ENCODE data around the gene NVL. TPM values are rescaled to one million over a fixed set of nuclear protein-coding genes. Genes with fewer than 3 reads are reported as not detected.
"Not testable (repeated sequence)": the region's sequence is repeated elsewhere in the genome, so short reads cannot be mapped to it uniquely, and the experiment has no call there.

Gene NVL
- total RNA-seq, 1 experiment from 2014 or later, result 49.3 TPM

- Histone ChIP-seq H3K27me3 (no peaks in the 10 kb centered on the region), H3K36me3 (peaks cover 27% of the 10 kb centered on the region), H3K27ac (no peak overlapping the region), H3K9me3 (replicated peaks) (no peaks in the 10 kb centered on the region), H3K4me1 (no peaks in the 10 kb centered on the region), H3K4me3 (no peak overlapping the region)
- DNase-seq, result no peak
Observed at GRCh38 chr1:224317383-224318045, 12.5 kb downstream of the NVL start.

GRCh38 chr1:224312025-224312424 is 17.9 kb downstream of the NVL start:
- DNase-seq, result no peak
- Histone ChIP-seq H3K36me3 (peaks cover 49% of the 10 kb centered on the region), H3K27ac (no peak overlapping the region), H3K9me3 (replicated peaks) (no peaks in the 10 kb centered on the region), H3K4me1 (no peaks in the 10 kb centered on the region), H3K27me3 (no peaks in the 10 kb centered on the region), H3K4me3 (no peak overlapping the region)

DNA sequence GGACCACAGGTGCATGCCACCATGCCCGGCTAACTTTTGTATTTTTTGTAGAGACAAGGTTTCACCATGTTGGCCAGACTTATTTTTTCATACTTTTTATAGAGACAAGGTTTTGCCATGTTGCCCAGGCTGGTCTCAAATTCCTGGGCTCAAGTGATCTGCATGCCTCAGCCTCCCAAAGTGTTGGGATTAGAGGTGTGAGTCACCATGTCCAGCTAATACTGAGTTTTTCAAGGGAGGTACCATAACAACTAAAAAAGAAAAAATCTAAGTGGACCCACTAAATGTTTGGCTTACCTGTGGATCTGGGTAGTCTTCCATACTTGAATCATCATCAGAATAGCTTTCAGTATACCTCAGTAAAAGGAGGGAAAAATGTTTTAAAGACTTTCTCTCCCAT is 18.5 kb downstream of the NVL start:
- DNase-seq; H3K27ac ChIP-seq; H3K9me3 ChIP-seq (replicated peaks); H3K27me3 ChIP-seq; H3K4me3 ChIP-seq; H3K4me1 ChIP-seq: not testable (repeated sequence)
- peaks cover 54% of the 10 kb centered on the region for H3K36me3 ChIP-seq

- Histone ChIP-seq H3K27me3 (no peaks in the 10 kb centered on the region), H3K9me3 (replicated peaks) (no peaks in the 10 kb centered on the region), H3K4me3 (no peak overlapping the region), H3K4me1 (no peaks in the 10 kb centered on the region), H3K36me3 (peaks cover 59% of the 10 kb centered on the region), H3K27ac (no peak overlapping the region)
- no peak for DNase-seq
Observed at GRCh38 chr1:224308064-224308463, 21.9 kb downstream of the NVL start.

DNA sequence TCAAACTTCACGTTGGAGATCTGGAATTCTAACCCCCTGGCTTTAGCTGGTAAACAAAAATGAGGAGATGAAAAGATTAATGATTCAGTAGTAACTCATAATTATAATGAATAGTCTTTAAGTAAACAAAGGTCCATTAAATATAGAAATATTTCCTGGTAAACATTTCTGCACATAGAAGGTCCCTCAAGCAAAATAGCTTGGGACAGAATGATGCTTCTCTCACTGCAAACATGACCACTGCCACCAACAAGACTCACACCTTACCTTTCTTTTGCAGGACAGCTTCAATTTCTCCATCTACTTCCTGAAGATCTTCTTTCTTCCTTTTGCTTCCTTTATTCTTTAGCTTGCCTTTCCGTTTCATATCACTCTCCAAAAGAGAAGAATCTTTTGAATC is 25.2 kb downstream of the NVL start:
- Histone ChIP-seq H3K36me3 (peaks cover 72% of the 10 kb centered on the region), H3K9me3 (replicated peaks) (no peaks in the 10 kb centered on the region), H3K27ac (no peak overlapping the region), H3K4me3 (no peak overlapping the region), H3K27me3 (no peaks in the 10 kb centered on the region), H3K4me1 (peaks cover 5% of the 10 kb centered on the region; the same call in 1 of the 2 replicates)
- DNase-seq, result no peak

DNA sequence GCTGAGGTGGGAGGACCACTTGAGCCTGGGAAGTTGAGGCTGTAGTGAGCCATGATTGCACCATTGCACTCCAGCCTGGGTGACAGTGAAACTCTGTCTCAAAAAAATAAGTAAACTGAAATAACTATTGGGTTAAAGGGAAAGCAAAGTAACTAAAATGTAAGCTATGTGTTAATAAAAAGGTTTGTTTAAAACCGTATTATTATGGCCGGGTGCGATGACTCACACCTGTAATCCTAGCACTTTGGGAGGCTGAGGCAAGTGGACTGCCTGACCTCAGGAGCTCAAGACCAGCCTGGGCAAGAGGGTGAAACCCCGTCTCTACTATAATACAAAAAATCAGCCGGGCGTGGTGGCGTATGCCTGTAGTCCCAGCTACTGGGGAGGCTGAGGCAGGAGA is 27.0 kb downstream of the NVL start:
- Histone ChIP-seq H3K4me1 (peaks cover 5% of the 10 kb centered on the region; the same call in 1 of the 2 replicates), H3K9me3 (replicated peaks) (no peaks in the 10 kb centered on the region), H3K4me3 (no peak overlapping the region), H3K36me3 (peaks cover 75% of the 10 kb centered on the region), H3K27me3 (no peaks in the 10 kb centered on the region), H3K27ac (no peak overlapping the region)
- DNase-seq, result no peak

DNA sequence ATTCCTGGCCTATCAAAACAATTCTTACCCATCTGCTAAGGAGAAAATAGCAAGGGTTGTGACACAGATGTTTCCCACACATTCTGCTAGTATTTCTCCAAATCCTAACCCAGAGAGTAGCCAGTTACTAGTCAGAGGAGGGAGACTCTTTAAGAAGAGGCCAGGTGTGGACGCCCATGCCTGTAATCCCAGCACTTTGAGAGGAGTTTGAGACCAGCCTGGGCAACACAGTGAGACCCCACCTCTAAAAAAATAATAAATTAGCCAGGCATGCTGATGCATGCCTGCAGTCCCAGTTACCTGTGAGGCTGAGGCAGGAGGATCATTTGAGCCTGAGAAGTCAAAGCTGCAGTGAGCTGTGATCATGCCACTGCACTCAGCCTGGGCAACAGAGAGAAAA is 28.6 kb downstream of the NVL start:
- Histone ChIP-seq H3K36me3 (peaks cover 73% of the 10 kb centered on the region), H3K4me3 (no peak overlapping the region), H3K4me1 (peaks cover 5% of the 10 kb centered on the region; the same call in 1 of the 2 replicates), H3K27me3 (no peaks in the 10 kb centered on the region), H3K27ac (no peak overlapping the region), H3K9me3 (replicated peaks) (no peaks in the 10 kb centered on the region)
- no peak for DNase-seq

- peaks cover 5% of the 10 kb centered on the region; the same call in 1 of the 2 replicates for H3K4me1 ChIP-seq
- H3K27me3 ChIP-seq, result no peaks in the 10 kb centered on the region
- DNase-seq, result peak; percentile 24 to 48
- H3K4me3 ChIP-seq, result no peak overlapping the region
- peaks cover 77% of the 10 kb centered on the region for H3K36me3 ChIP-seq
- H3K9me3 ChIP-seq (replicated peaks), result no peaks in the 10 kb centered on the region
- H3K27ac ChIP-seq, result peak overlapping the region; percentile 11; the same call in 1 of the 2 replicates
Observed at GRCh38 chr1:224300346-224300745, 29.6 kb downstream of the NVL start.

DNA sequence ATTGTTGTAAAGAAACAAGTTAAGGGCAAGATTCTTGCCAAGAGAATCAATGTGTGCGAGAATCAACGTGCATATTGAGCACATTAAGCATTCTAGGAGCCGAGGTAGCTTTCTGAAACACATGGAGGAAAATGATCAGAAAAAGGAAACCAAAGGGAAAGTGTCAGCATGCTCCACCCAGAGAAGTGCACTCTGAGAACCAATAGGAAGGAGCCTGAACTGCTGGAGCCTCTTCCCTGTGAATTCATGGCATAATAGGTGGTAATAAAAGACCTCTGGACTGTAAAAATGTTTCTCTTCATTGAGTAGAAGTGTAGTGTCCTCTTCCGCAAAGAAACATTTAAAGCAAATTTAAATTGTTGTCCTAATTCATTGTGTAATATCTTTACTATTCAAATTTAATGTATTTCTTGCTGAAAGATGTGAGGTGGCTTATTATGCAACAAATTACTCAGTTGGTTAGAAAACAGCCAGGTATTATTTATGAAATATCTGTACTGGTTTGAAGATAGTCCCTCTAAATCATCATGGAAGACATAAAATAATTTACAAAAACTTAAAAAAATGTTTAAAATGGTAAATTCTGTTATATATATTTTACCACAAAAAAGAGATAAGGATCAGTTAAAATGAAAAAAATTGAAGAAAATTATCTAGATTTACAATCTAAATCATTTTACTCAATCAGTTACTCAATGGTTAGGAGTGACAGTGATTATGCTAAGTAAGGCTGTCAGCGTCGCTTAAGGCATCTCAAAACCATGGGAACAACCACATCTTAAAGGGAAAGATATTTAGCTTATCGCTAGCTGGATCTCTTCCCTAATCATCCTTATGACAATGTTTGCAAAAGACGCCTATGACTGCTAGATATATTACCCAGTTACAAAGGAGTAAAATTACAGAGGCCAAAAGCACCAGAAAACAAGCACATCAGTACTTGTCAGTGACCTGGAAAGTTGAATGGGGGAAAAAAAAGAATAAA is 31.3 kb downstream of the NVL start:
- Histone ChIP-seq H3K4me1 (peaks cover 5% of the 10 kb centered on the region; the same call in 1 of the 2 replicates), H3K9me3 (replicated peaks) (no peaks in the 10 kb centered on the region), H3K36me3 (peaks cover 79% of the 10 kb centered on the region), H3K4me3 (no peak overlapping the region), H3K27me3 (no peaks in the 10 kb centered on the region), H3K27ac (no peak overlapping the region)
- no peak for DNase-seq

- H3K36me3 ChIP-seq, result peaks cover 81% of the 10 kb centered on the region
- no peak for DNase-seq
- H3K9me3 ChIP-seq (replicated peaks), result no peaks in the 10 kb centered on the region
- no peak overlapping the region for H3K4me3 ChIP-seq
- H3K27ac ChIP-seq, result no peak overlapping the region
- no peaks in the 10 kb centered on the region for H3K27me3 ChIP-seq
- H3K4me1 ChIP-seq, result no peaks in the 10 kb centered on the region
Observed at GRCh38 chr1:224294775-224295174, 35.2 kb downstream of the NVL start.

DNA sequence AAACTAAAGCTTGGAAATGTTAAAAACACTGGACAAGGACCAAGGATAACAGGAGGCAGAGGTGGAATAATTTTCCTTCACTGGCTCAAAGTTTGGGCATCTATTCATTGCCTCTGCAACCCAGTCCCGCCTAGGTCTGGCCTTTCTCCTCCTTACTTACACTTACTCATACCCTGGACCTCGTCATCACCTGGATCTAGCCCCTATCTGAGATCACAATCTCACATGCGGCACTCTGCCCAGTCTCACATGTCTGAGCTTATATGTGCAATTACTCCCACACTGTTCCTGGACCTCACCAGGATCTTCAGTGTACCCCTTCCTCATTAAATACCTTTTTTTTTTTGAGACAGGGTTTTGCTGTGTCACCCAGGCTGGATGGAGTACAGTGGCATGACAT is 37.6 kb downstream of the NVL start:
- peaks cover 84% of the 10 kb centered on the region for H3K36me3 ChIP-seq
- H3K27me3 ChIP-seq, result no peaks in the 10 kb centered on the region
- H3K4me1 ChIP-seq, result no peaks in the 10 kb centered on the region
- H3K4me3 ChIP-seq, result no peak overlapping the region
- DNase-seq, result no peak
- H3K27ac ChIP-seq, result no peak overlapping the region
- no peaks in the 10 kb centered on the region for H3K9me3 ChIP-seq (replicated peaks)

GRCh38 chr1:224289396-224289795 is 40.6 kb downstream of the NVL start:
- Histone ChIP-seq H3K36me3 (peaks cover 87% of the 10 kb centered on the region), H3K4me3 (no peak overlapping the region), H3K9me3 (replicated peaks) (no peaks in the 10 kb centered on the region), H3K27ac (no peak overlapping the region), H3K4me1 (no peaks in the 10 kb centered on the region), H3K27me3 (no peaks in the 10 kb centered on the region)
- no peak for DNase-seq

- Histone ChIP-seq H3K9me3 (replicated peaks) (no peaks in the 10 kb centered on the region), H3K27ac (no peak overlapping the region), H3K4me3 (no peak overlapping the region), H3K4me1 (no peaks in the 10 kb centered on the region), H3K36me3 (peaks cover 73% of the 10 kb centered on the region), H3K27me3 (no peaks in the 10 kb centered on the region)
- DNase-seq, result peak in 1 of 2 experiments; percentile 21
Observed at GRCh38 chr1:224287714-224288113, 42.3 kb downstream of the NVL start.

DNA sequence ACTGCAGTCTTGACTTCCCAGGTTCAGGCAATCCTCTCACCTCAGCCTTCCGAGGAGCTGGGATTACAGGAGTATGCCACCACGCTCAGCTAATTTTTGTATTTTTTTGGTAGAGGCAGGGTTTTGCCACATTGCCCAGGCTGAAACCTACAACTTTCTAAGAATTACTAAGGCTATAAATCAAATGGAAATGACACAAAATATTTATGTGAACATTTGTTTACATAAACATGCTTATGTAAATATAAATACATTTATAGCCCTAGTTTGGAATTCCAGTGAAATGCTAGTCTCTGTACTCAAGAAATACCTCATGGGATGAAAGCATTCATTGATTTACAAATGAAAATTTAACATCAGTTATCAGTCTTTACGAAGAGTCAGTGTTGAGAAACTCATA is 47.8 kb downstream of the NVL start:
- H3K4me1 ChIP-seq, result no peaks in the 10 kb centered on the region
- H3K36me3 ChIP-seq, result peaks cover 64% of the 10 kb centered on the region
- no peaks in the 10 kb centered on the region for H3K9me3 ChIP-seq (replicated peaks)
- no peak for DNase-seq
- no peaks in the 10 kb centered on the region for H3K27me3 ChIP-seq
- no peak overlapping the region for H3K27ac ChIP-seq
- H3K4me3 ChIP-seq, result no peak overlapping the region

DNA sequence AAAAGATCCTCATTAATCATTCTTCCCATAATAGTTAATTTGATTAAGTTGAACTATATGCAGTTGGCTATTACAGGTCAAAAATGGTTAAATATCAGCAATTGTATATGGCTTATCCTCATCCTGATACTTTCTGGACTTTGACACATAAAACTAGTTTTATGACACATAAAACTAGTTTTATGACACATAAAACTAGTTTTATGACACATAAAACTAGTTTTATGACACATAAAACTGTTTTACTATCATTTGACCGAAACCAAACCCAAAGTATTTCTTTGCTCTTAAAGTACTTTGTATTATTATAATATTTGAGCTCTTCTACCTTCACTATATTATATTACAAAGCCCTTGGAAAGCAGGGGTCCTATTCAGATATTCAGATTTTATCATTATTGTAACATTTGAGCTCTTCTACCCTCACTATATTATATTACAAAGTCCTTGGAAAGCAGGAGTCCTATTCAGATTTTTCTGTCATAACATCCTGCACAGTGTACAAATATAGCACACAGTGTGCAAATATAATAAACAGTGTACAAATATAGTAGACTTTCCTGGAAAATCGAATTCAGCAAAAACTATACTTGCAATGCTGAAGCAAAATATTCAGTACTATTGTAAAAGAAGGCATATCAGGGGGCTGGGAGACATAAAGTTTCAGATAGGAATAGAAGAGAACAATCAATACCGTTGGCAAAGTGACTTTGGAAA is 53.0 kb downstream of the NVL start:
- peaks cover 55% of the 10 kb centered on the region for H3K36me3 ChIP-seq
- no peaks in the 10 kb centered on the region for H3K27me3 ChIP-seq
- H3K4me3 ChIP-seq, result no peak overlapping the region
- H3K27ac ChIP-seq, result no peak overlapping the region
- DNase-seq, result no peak
- H3K9me3 ChIP-seq (replicated peaks), result no peaks in the 10 kb centered on the region
- H3K4me1 ChIP-seq, result no peaks in the 10 kb centered on the region

Data from SJCRH30 (cell line).